K562 (cell line): ENCODE data around the gene APBA2. TPM values are rescaled to one million over a fixed set of nuclear protein-coding genes. Genes with fewer than 3 reads are reported as not detected.

ENCODE experiments used
- ATAC-seq: fragments of 200-7000 bp; cut with Tn5 transposase; 3 replicates; pipeline ENCODE4 v1.9.1; 2020; ENCODE audit warnings: moderate library complexity
- BruUV-seq: library from RNA; stranded (reverse); fragments of 400-500 nt; replicated peaks from 2 replicates; lab custom pipeline; 2021; lab: Mats Ljungman, UMichigan
- CTCF ChIA-PET: fragments of 300-600 bp; formaldehyde crosslinking; extraction: SDS; loops from one replicate; lab custom pipeline; 2021; ENCODE audit warnings: low intra/inter-chr PET ratio; lab: Yijun Ruan, JAX
- POLR2A ChIA-PET: fragments of 300-600, 350-650 bp; sonication (Branson Sonifier 250); formaldehyde crosslinking; extraction: SDS; loops from one replicate; lab custom pipeline; 2021; ENCODE audit warnings: antibody characterized with exemption, inconsistent platforms; lab: Yijun Ruan, JAX
- DNase-seq, 4 experiments: peaks; one replicate each; pipeline versions ENCODE4 v3.0.0 to v3.0.0-alpha.2; 2011 to 2018; ENCODE audit warnings: low spot score in 3 of 4, mixed read lengths in 3 of 4; ENCODE audit errors: extremely low read depth in 1 of 4
- FAIRE-seq: peaks from 2 replicates; lab custom pipeline; 2011; peaks lifted over from hg19 to GRCh38; lab: Jason Lieb, UNC
- H2AFZ ChIP-seq: 2 replicates; pipeline ENCODE4 v1.6.0; 2011; ENCODE audit warnings: low read depth, low read length, control low read depth, inconsistent platforms
- H3K27ac ChIP-seq: fragments of 200-600 bp; 3 replicates; pipeline ENCODE4 v1.8.0; 2011; ENCODE audit warnings: low read depth, mild to moderate bottlenecking, control low read depth, inconsistent platforms, low read length, moderate library complexity, mixed read lengths; ENCODE audit errors: extremely low read depth
- H3K27me3 ChIP-seq, 2 experiments: fragments of 300-600 bp in 1 of 2; 2 replicates in 1 of 2; 3 replicates in 1 of 2; pipeline versions ENCODE4 v1.6.0 to v1.8.0; 2011; ENCODE audit warnings: inconsistent platforms in 2 of 2, low read length in 2 of 2, mild to moderate bottlenecking in 1 of 2, mixed read lengths in 1 of 2, moderate library complexity in 1 of 2; ENCODE audit not compliant: control insufficient read depth in 2 of 2, insufficient read depth in 2 of 2
- H3K36me3 ChIP-seq: fragments of 300-600 bp; 3 replicates; pipeline ENCODE4 v1.8.0; 2011; ENCODE audit warnings: mild to moderate bottlenecking, low read length, inconsistent platforms; ENCODE audit not compliant: control insufficient read depth, insufficient read depth
- H3K4me1 ChIP-seq, 2 experiments: fragments of 200-600 bp in 1 of 2; replicated peaks in 1 of 2; 2 replicates in 1 of 2; 3 replicates in 1 of 2; pipeline versions ENCODE4 v1.5.1 to v1.8.0; 2011; ENCODE audit warnings: inconsistent platforms in 2 of 2, low read length in 2 of 2, mild to moderate bottlenecking in 1 of 2, mixed read lengths in 1 of 2, moderate library complexity in 1 of 2; ENCODE audit not compliant: control insufficient read depth in 2 of 2, insufficient read depth in 2 of 2
- H3K4me2 ChIP-seq: 2 replicates; pipeline ENCODE4 v1.6.1; 2011; ENCODE audit warnings: low read length, control low read depth, inconsistent platforms, mixed read lengths; ENCODE audit not compliant: insufficient read depth
- H3K4me3 ChIP-seq: fragments of 200-600 bp; sonication (generic), shearing (Covaris generic); 2 replicates; pipeline ENCODE4 v1.5.1; 2016; ENCODE audit warnings: control low read depth, inconsistent platforms
- H3K79me2 ChIP-seq: fragments of 200-600 bp; 3 replicates; pipeline ENCODE4 v1.8.0; 2011; ENCODE audit warnings: low read length, inconsistent platforms; ENCODE audit not compliant: control insufficient read depth, insufficient read depth
- H3K9ac ChIP-seq, 2 experiments: 2 replicates each; pipeline versions ENCODE4 v1.6.0 to v1.6.1; 2011; ENCODE audit warnings: low read depth in 2 of 2, low read length in 2 of 2, control low read depth in 1 of 2, inconsistent platforms in 1 of 2, mild to moderate bottlenecking in 1 of 2, mixed read lengths in 1 of 2; ENCODE audit not compliant: insufficient read depth in 1 of 2
- H3K9me1 ChIP-seq: one replicate; pipeline ENCODE4 v1.6.0; 2011; ENCODE audit warnings: inconsistent platforms, mild to moderate bottlenecking, low read length, moderate library complexity; ENCODE audit not compliant: control insufficient read depth, insufficient read depth
- H3K9me3 ChIP-seq: replicated peaks from 2 replicates; pipeline ENCODE4 v1.5.1; 2011; ENCODE audit warnings: low read depth, low read length, inconsistent platforms; ENCODE audit not compliant: control insufficient read depth, insufficient read depth
- H4K20me1 ChIP-seq: replicated peaks from 2 replicates; pipeline ENCODE4 v1.6.1; 2011; ENCODE audit warnings: low read length, inconsistent platforms, mixed read lengths; ENCODE audit not compliant: control insufficient read depth, insufficient read depth
- ARHGAP35 ChIP-seq: fragments of 450-650 bp; IDR thresholded peaks from 2 replicates; pipeline ENCODE4 v1.6.1; 2018; ENCODE audit not compliant: partially characterized antibody
- CBX5 ChIP-seq: IDR thresholded peaks from 2 replicates; pipeline ENCODE4 v1.6.1; 2014; ENCODE audit warnings: low read depth, borderline replicate concordance
- ELK1 ChIP-seq: sonication (generic); formaldehyde crosslinking; IDR thresholded peaks from 2 replicates; pipeline ENCODE4 v1.8.1; 2022; ENCODE audit warnings: missing genetic modification reagents
- GATAD2B ChIP-seq: fragments of 450-650 bp; IDR thresholded peaks from 2 replicates; pipeline ENCODE4 v1.6.1; 2017; ENCODE audit warnings: mild to moderate bottlenecking, borderline replicate concordance
- KLF13 ChIP-seq: fragments of 450-650 bp; IDR thresholded peaks from 2 replicates; pipeline ENCODE4 v1.6.1; 2016; ENCODE audit warnings: missing genetic modification characterization, low read depth, mild to moderate bottlenecking, missing compliant biosample characterization, moderate library complexity, borderline replicate concordance
- MAFK ChIP-seq: IDR thresholded peaks from 2 replicates; pipeline ENCODE4 v1.6.1; 2011; ENCODE audit warnings: low read length, improper control_type of control experiment
- MBD2 ChIP-seq: sonication (generic); IDR thresholded peaks from 2 replicates; pipeline ENCODE4 v1.6.1; 2016; ENCODE audit warnings: low read depth, borderline replicate concordance
- MTA3 ChIP-seq: fragments of 450-650 bp; formaldehyde crosslinking; IDR thresholded peaks from 2 replicates; pipeline ENCODE4 v1.6.1; 2017; ENCODE audit warnings: mild to moderate bottlenecking, borderline replicate concordance
- NBN ChIP-seq: fragments of 450-650 bp; IDR thresholded peaks from 2 replicates; pipeline ENCODE4 v1.6.1; 2016; ENCODE audit warnings: low read depth, mild to moderate bottlenecking
- NCOR1 ChIP-seq: fragments of 450-650 bp; IDR thresholded peaks from 2 replicates; pipeline ENCODE4 v1.6.1; 2016; ENCODE audit warnings: mild to moderate bottlenecking, moderate library complexity
- RBM34 ChIP-seq: fragments of 200-400 bp; formaldehyde crosslinking; IDR thresholded peaks from 2 replicates; pipeline ENCODE4 v1.6.1; 2018; ENCODE audit warnings: low read length, borderline replicate concordance; ENCODE audit not compliant: insufficient read depth
- SAP30 ChIP-seq: fragments of 200-600 bp; sonication (generic); IDR thresholded peaks from 2 replicates; pipeline ENCODE4 v1.6.1; 2012; ENCODE audit warnings: borderline replicate concordance, low read depth, mild to moderate bottlenecking, moderate library complexity, low read length, control low read depth, inconsistent platforms; ENCODE audit not compliant: insufficient read depth, poor library complexity, severe bottlenecking
- SOX6 ChIP-seq: fragments of 450-650 bp; IDR thresholded peaks from 2 replicates; pipeline ENCODE4 v1.6.1; 2014; ENCODE audit warnings: mild to moderate bottlenecking
- U2AF2 ChIP-seq: fragments of 200-400 bp; formaldehyde crosslinking; optimal IDR thresholded peaks from 2 replicates; pipeline ENCODE3; 2017; ENCODE audit warnings: low read depth, mild to moderate bottlenecking, low read length
- XRCC3 ChIP-seq: fragments of 450-650 bp; IDR thresholded peaks from 2 replicates; pipeline ENCODE4 v1.6.1; 2017; ENCODE audit warnings: mild to moderate bottlenecking, moderate library complexity
- ZBTB9 ChIP-seq: fragments of 450-650 bp; formaldehyde crosslinking; IDR thresholded peaks from 2 replicates; pipeline ENCODE4 v1.4.0; 2020; ENCODE audit warnings: mild to moderate bottlenecking, moderate library complexity
- ZC3H11A ChIP-seq: IDR thresholded peaks from 2 replicates; pipeline ENCODE4 v1.6.1; 2012; ENCODE audit warnings: low read depth, low read length, improper control_type of control experiment
- ZFPM2 ChIP-seq: fragments of 250-450 bp; sonication (Bioruptor Pico); IDR thresholded peaks from 2 replicates; pipeline ENCODE4 v1.5.1; 2022; ENCODE audit warnings: mild to moderate bottlenecking
- WGBS: fragments of 100-300 bp; shearing (Covaris generic); methylation state at CpG from one replicate; pipeline ENCODE4 v1.1.6; 2016; ENCODE audit warnings: low coverage, mixed read lengths; ENCODE audit not compliant: insufficient coverage; ENCODE audit errors: missing lambda C conversion rate; 5-methylcytosine and 5-hydroxymethylcytosine counted together
- in situ Hi-C: fragments of 300-500 bp; cut with MboI; formaldehyde crosslinking; loops from 4 replicates; pipeline ENCODE4 v1.15.0; 2018; ENCODE audit warnings: inconsistent platforms, mixed read lengths
- intact Hi-C: fragments of 100-400 bp; cut with micrococcal nuclease; formaldehyde crosslinking; loops from 2 replicates; pipeline ENCODE4 v1.14.2; 2022
- polyA plus RNA-seq, 8 experiments: library from polyadenylated mRNA; depleted of rRNA in 4 of 8; stranded (reverse) in 5 of 8; unstranded in 3 of 8; fragments of >200 nt; fragmentation: Nextera tagmentation in 2 of 8; fragmentation: Illumina TruSeq in 1 of 8; extraction: Ambion mirVana in 2 of 8; extraction: Trizol in 1 of 8; gene quantifications; 2 replicates each; pipeline versions ENCODE4 v1.2.1 to v1.2.3, GENCODE V29; 2011 to 2014; ENCODE audit warnings: inconsistent platforms in 1 of 8, missing spikeins in 1 of 8
- total RNA-seq, 7 experiments: library from RNA; depleted of rRNA in 6 of 7; stranded (reverse); fragments of >200 nt in 6 of 7; fragmentation: Illumina TruSeq in 2 of 7; extraction: Trizol in 2 of 7; gene quantifications; 2 replicates each; pipeline versions ENCODE4 v1.2.1 to v1.2.3, GENCODE V29; 2011 to 2021; ENCODE audit warnings: low replicate concordance in 1 of 7
- TF ChIP-seq, protein P1 (sequence below), 3 experiments: fragments of 200-800 bp in 1 of 3; fragments of 250-450 bp in 1 of 3; fragments of 450-650 bp in 1 of 3; sonication (Bioruptor Pico) in 1 of 3; sonication (Bioruptor generic) in 1 of 3; formaldehyde crosslinking in 1 of 3; IDR thresholded peaks; 2 replicates each; pipeline versions ENCODE4 v1.6.1 to v1.8.0; 2016 to 2022; ENCODE audit warnings: mild to moderate bottlenecking in 2 of 3, missing genetic modification characterization in 2 of 3, missing compliant biosample characterization in 1 of 3, moderate library complexity in 1 of 3

APBA2 gene
- total and polyA plus RNA-seq, 9 of the 15 experiments (the other 6 are each of a cell fraction or from before 2014, with no cell fraction given): 0.24 to 40.9 (median 25.2) TPM

- Histone ChIP-seq H4K20me1 (peaks cover 13% of the 10 kb centered on the region; the same call in 1 of the 2 replicates), H3K4me1 (peaks cover 0 to 13% of the 10 kb centered on the region in 2 experiments; a peak in 2 of 5 replicates), H2AFZ (no peak overlapping the region), H3K4me3 (no peak overlapping the region), H3K9me1 (no peaks in the 10 kb centered on the region), H3K9me3 (no peaks in the 10 kb centered on the region), H3K27me3 (no peaks in the 10 kb centered on the region), H3K4me2 (no peak overlapping the region), H3K9ac (no peak overlapping the region), H3K27ac (no peak overlapping the region), H3K36me3 (peaks cover 9% of the 10 kb centered on the region; the same call in 2 of the 3 replicates), H3K79me2 (no peaks in the 10 kb centered on the region)
- 73% methylated on average over 2 of the region's 2 CpGs for WGBS
- ATAC-seq (no peak), FAIRE-seq (no peak), DNase-seq (no peak)
- BruUV-seq: no TSS peak
- intact Hi-C loops (no loop called here), in situ Hi-C loops (no loop called here)
- TF ChIP-seq GATAD2B (no peak), ZFPM2 (CRISPR knock-in tag) (no peak), NCOR1 (no peak), CBX5 (no peak), RBM34 (no peak), SOX6 (no peak), U2AF2 (no peak), ARHGAP35 (no peak), SAP30 (no peak), ELK1 (CRISPR knock-in tag) (no peak), XRCC3 (no peak), MTA3 (no peak), ZBTB9 (CRISPR knock-in tag) (no peak), KLF13 (tag) (no peak), MAFK (no peak), MBD2 (no peak), ZC3H11A (no peak), NBN (no peak)
- TF ChIP-seq, protein P1, sequence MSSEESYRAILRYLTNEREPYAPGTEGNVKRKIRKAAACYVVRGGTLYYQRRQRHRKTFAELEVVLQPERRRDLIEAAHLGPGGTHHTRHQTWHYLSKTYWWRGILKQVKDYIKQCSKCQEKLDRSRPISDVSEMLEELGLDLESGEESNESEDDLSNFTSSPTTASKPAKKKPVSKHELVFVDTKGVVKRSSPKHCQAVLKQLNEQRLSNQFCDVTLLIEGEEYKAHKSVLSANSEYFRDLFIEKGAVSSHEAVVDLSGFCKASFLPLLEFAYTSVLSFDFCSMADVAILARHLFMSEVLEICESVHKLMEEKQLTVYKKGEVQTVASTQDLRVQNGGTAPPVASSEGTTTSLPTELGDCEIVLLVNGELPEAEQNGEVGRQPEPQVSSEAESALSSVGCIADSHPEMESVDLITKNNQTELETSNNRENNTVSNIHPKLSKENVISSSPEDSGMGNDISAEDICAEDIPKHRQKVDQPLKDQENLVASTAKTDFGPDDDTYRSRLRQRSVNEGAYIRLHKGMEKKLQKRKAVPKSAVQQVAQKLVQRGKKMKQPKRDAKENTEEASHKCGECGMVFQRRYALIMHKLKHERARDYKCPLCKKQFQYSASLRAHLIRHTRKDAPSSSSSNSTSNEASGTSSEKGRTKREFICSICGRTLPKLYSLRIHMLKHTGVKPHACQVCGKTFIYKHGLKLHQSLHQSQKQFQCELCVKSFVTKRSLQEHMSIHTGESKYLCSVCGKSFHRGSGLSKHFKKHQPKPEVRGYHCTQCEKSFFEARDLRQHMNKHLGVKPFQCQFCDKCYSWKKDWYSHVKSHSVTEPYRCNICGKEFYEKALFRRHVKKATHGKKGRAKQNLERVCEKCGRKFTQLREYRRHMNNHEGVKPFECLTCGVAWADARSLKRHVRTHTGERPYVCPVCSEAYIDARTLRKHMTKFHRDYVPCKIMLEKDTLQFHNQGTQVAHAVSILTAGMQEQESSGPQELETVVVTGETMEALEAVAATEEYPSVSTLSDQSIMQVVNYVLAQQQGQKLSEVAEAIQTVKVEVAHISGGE (CRISPR knock-in tag; IDR thresholded peaks at IDR 0.05): no peak
- ChIA-PET POLR2A (no interaction called here), CTCF (no interaction called here)
Observed at GRCh38 chr15:29094711-29095110, 208.9 kb downstream of the APBA2 start.
